NCI-H748 treated with DMSO at 0.1 percent for 48 hours (cell line): ENCODE results near the gene ACTL9.
"Not testable (repeated sequence)": the region's sequence is repeated elsewhere in the genome, so short reads cannot be mapped to it uniquely, and the experiment has no call there.

Experiments
- DNase-seq: peaks from one replicate; lab custom pipeline; 2025; lab: John Stamatoyannopoulos, UW

ACTL9 gene

GRCh38 chr19:8698433-8699063 lies at the start of gene ACTL9:
ACTL9 (minus strand) TSS chr19:8698795; CDS start chr19:8698701, 94 bp downstream.
- DNase-seq = no peak

- DNase-seq = not testable (repeated sequence)
Measured at GRCh38 chr19:8739291-8740065, 40.9 kb upstream of the ACTL9 start.

- no peak for DNase-seq
Measured at GRCh38 chr19:8738377-8738776, 39.8 kb upstream of the ACTL9 start.

- DNase-seq = no peak
Measured at GRCh38 chr19:8731428-8732169, 33.0 kb upstream of the ACTL9 start.

GRCh38 chr19:8724276-8724675 lies 25.7 kb upstream of the ACTL9 start:
- no peak for DNase-seq

- no peak for DNase-seq
Measured at GRCh38 chr19:8722032-8722431, 23.4 kb upstream of the ACTL9 start.

GRCh38 chr19:8721334-8721733 lies 22.7 kb upstream of the ACTL9 start, which contains the start of gene OR2Z1:
OR2Z1 (plus strand) TSS chr19:8721634; CDS start chr19:8731029, 9,395 bp downstream.
- DNase-seq = no peak

- DNase-seq = not testable (repeated sequence)
Measured at GRCh38 chr19:8710337-8710736, 11.7 kb upstream of the ACTL9 start.

GRCh38 chr19:8705742-8706141 lies 7.1 kb upstream of the ACTL9 start:
- DNase-seq = no peak

- DNase-seq = not testable (repeated sequence)
Measured at GRCh38 chr19:8705304-8705703, 6.7 kb upstream of the ACTL9 start.

GRCh38 chr19:8703223-8703622 lies 4.6 kb upstream of the ACTL9 start:
- DNase-seq = no peak

GRCh38 chr19:8702350-8702749 lies 3.8 kb upstream of the ACTL9 start:
- no peak for DNase-seq

- DNase-seq = no peak
Measured at GRCh38 chr19:8700956-8701355, 2.4 kb upstream of the ACTL9 start.

GRCh38 chr19:8699908-8700307 lies 1.3 kb upstream of the ACTL9 start:
- DNase-seq = no peak

- no peak for DNase-seq
Measured at GRCh38 chr19:8697671-8698432, 743 bp downstream of the ACTL9 start.

GRCh38 chr19:8696993-8697392 lies 1.6 kb downstream of the ACTL9 start:
- DNase-seq = no peak

GRCh38 chr19:8695911-8696310 lies 2.7 kb downstream of the ACTL9 start:
- DNase-seq = no peak

- DNase-seq = no peak
Measured at GRCh38 chr19:8695501-8695900, 3.1 kb downstream of the ACTL9 start.

- no peak for DNase-seq
Measured at GRCh38 chr19:8690753-8691539, 7.6 kb downstream of the ACTL9 start.

GRCh38 chr19:8688930-8689329 lies 9.7 kb downstream of the ACTL9 start:
- no peak for DNase-seq

- no peak for DNase-seq
Measured at GRCh38 chr19:8686549-8686948, 12.0 kb downstream of the ACTL9 start.
